Endodermal cell (in vitro differentiated cells): ENCODE results near the gene BACH2. TPM values are rescaled to one million over a fixed set of nuclear protein-coding genes. Genes with fewer than 3 reads are reported as not detected.

Experiments
- DNase-seq: peaks from one replicate; pipeline ENCODE4 v3.0.0-alpha.2; 2017
- H3K27ac ChIP-seq: 2 replicates; pipeline ENCODE4 v1.5.1; 2013; ENCODE audit warnings: mild to moderate bottlenecking, low read depth, low read length, moderate library complexity
- H3K27me3 ChIP-seq: 2 replicates; pipeline ENCODE4 v1.6.1; 2013; ENCODE audit warnings: mild to moderate bottlenecking, low read length, moderate library complexity; ENCODE audit not compliant: insufficient read depth, control insufficient read depth, poor library complexity, severe bottlenecking
- H3K36me3 ChIP-seq: 2 replicates; pipeline ENCODE4 v1.7.0; 2013; ENCODE audit warnings: mild to moderate bottlenecking, low read length, moderate library complexity; ENCODE audit not compliant: control insufficient read depth, insufficient read depth
- H3K4me1 ChIP-seq: one replicate; pipeline ENCODE4 v1.7.0; 2013; ENCODE audit warnings: low read length; ENCODE audit not compliant: control insufficient read depth, insufficient read depth
- H3K4me3 ChIP-seq: 2 replicates; pipeline ENCODE4 v1.5.1; 2013; ENCODE audit warnings: mild to moderate bottlenecking, low read length, moderate library complexity
- H3K9ac ChIP-seq: 2 replicates; pipeline ENCODE4 v1.6.1; 2013; ENCODE audit warnings: mild to moderate bottlenecking, low read length, moderate library complexity; ENCODE audit not compliant: poor library complexity, severe bottlenecking; ENCODE audit errors: extremely low read depth
- H3K9me3 ChIP-seq: 2 replicates; pipeline ENCODE4 v1.6.1; 2013; ENCODE audit warnings: mild to moderate bottlenecking, low read length, moderate library complexity; ENCODE audit not compliant: control insufficient read depth
- H3K27ac Mint-ChIP-seq: 2 replicates; pipeline ENCODE4 v1.8.0; 2020; ENCODE audit warnings: mixed read lengths
- H3K27me3 Mint-ChIP-seq: 2 replicates; pipeline ENCODE4 v1.8.0; 2021; ENCODE audit warnings: mild to moderate bottlenecking, mixed read lengths; ENCODE audit not compliant: insufficient read depth
- H3K36me3 Mint-ChIP-seq: 2 replicates; pipeline ENCODE4 v1.8.0; 2020; ENCODE audit warnings: low read depth, mixed read lengths
- H3K4me1 Mint-ChIP-seq: 2 replicates; pipeline ENCODE4 v1.8.0; 2020; ENCODE audit warnings: mixed read lengths
- H3K4me3 Mint-ChIP-seq: 2 replicates; pipeline ENCODE4 v1.8.0; 2020; ENCODE audit warnings: mild to moderate bottlenecking, moderate library complexity, mixed read lengths
- H3K9me3 Mint-ChIP-seq: 2 replicates; pipeline ENCODE4 v1.8.0; 2020; ENCODE audit warnings: mild to moderate bottlenecking, mixed read lengths
- CTCF ChIP-seq: fragments of 200-600 bp; sonication (generic); conservative IDR thresholded peaks from 2 replicates; pipeline ENCODE4 v1.5.0; 2021; ENCODE audit warnings: antibody characterized with exemption, mild to moderate bottlenecking
- WGBS, 2 experiments: methylation state at CpG; one replicate each; pipeline versions ENCODE4 v1.1.5 to v1.1.7; 2013; ENCODE audit warnings: missing lambda C conversion rate in 2 of 2, mixed read lengths in 1 of 2; ENCODE audit not compliant: insufficient coverage in 1 of 2, insufficient read length in 1 of 2; 5-methylcytosine and 5-hydroxymethylcytosine counted together
- total RNA-seq, 2 donors: library from RNA; stranded (reverse); fragmentation: NEBNext Ultra II Directional in 1 of 2; extraction: Animal tissue kit (Norgen Biotek cat#: 25700) in 1 of 2; gene quantifications; 2 replicates in 1 of 2; 3 replicates in 1 of 2; pipeline ENCODE4 v1.2.1, GENCODE V29; 2021

Gene BACH2
- total RNA-seq, 2 donors from 2014 or later, result 11.0 to 22.3 TPM

GRCh38 chr6:90105506-90106170 is 191.0 kb downstream of the BACH2 start:
- no peak for TF ChIP-seq CTCF
- no peaks in the 10 kb centered on the region for H3K9me3 Mint-ChIP-seq
- no peaks in the 10 kb centered on the region for H3K27me3 Mint-ChIP-seq
- 100% methylated on average over 1 of the region's 1 CpG; no CpG with 5 or more reads in 1 of the 2 experiments for WGBS, 2 experiments
- peaks cover 13% of the 10 kb centered on the region for H3K4me1 Mint-ChIP-seq
- Histone ChIP-seq H3K27me3 (no peaks in the 10 kb centered on the region), H3K36me3 (no peaks in the 10 kb centered on the region), H3K9ac (no peak overlapping the region), H3K4me3 (no peak overlapping the region), H3K9me3 (no peaks in the 10 kb centered on the region), H3K4me1 (no peaks in the 10 kb centered on the region), H3K27ac (no peak overlapping the region)
- H3K4me3 Mint-ChIP-seq, result no peak overlapping the region
- H3K36me3 Mint-ChIP-seq, result no peaks in the 10 kb centered on the region
- no peak overlapping the region for H3K27ac Mint-ChIP-seq
- no peak for DNase-seq

GRCh38 chr6:90103056-90103800 is 193.4 kb downstream of the BACH2 start:
- Histone ChIP-seq H3K9ac (no peak overlapping the region), H3K4me1 (no peaks in the 10 kb centered on the region), H3K27ac (no peak overlapping the region), H3K27me3 (no peaks in the 10 kb centered on the region), H3K4me3 (no peak overlapping the region), H3K9me3 (no peaks in the 10 kb centered on the region), H3K36me3 (no peaks in the 10 kb centered on the region)
- no peak overlapping the region for H3K27ac Mint-ChIP-seq
- H3K9me3 Mint-ChIP-seq, result no peaks in the 10 kb centered on the region
- TF ChIP-seq CTCF, result no peak
- H3K27me3 Mint-ChIP-seq, result no peaks in the 10 kb centered on the region
- 89 to 92% methylated on average over 10 to 13 of the region's 13 CpGs for WGBS, 2 experiments
- no peaks in the 10 kb centered on the region for H3K36me3 Mint-ChIP-seq
- no peak for DNase-seq
- peaks cover 13% of the 10 kb centered on the region for H3K4me1 Mint-ChIP-seq
- H3K4me3 Mint-ChIP-seq, result no peak overlapping the region

GRCh38 chr6:90101403-90101802 is 195.2 kb downstream of the BACH2 start:
- WGBS, 2 experiments, result 100% methylated on average over 1 of the region's 1 CpG; no CpG with 5 or more reads in 1 of the 2 experiments
- Histone ChIP-seq H3K27ac (no peak overlapping the region), H3K36me3 (no peaks in the 10 kb centered on the region), H3K9ac (no peak overlapping the region), H3K9me3 (no peaks in the 10 kb centered on the region), H3K4me1 (no peaks in the 10 kb centered on the region), H3K4me3 (no peak overlapping the region), H3K27me3 (no peaks in the 10 kb centered on the region)
- DNase-seq, result no peak
- Mint-ChIP-seq H3K27ac (no peak overlapping the region), H3K4me1 (peaks cover 13% of the 10 kb centered on the region), H3K9me3 (no peaks in the 10 kb centered on the region), H3K36me3 (no peaks in the 10 kb centered on the region), H3K4me3 (no peak overlapping the region), H3K27me3 (no peaks in the 10 kb centered on the region)
- TF ChIP-seq CTCF, result no peak
